HG03342 (cell line): ENCODE data around the gene SIVA1.

Experiments used
- ATAC-seq: cut with Tn5 transposase; IDR thresholded peaks from one replicate; pipeline ENCODE4 v1.9.1; 2021; ENCODE audit warnings: mild to moderate bottlenecking, moderate library complexity; ENCODE audit not compliant: unreplicated experiment

Gene SIVA1

DNA sequence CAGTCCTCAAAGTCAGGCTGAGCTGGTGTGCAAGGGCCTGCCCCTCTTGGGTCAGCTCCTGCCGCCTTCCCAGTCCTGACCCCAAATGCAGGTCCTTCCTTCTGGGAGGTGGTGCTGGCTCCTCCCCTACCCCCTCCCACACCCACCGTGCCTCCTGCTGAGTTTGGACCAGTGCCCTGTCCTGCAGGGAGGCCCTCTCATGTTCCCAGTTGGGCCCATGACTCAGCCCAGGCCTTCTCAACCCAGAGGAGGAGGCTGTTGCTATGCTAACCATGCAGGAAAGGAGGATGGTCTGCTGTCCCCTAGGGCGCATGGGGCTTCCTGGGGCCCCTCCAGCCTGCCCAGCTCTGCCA lies 52.4 kb downstream of the SIVA1 start:
- ATAC-seq = no peak

DNA sequence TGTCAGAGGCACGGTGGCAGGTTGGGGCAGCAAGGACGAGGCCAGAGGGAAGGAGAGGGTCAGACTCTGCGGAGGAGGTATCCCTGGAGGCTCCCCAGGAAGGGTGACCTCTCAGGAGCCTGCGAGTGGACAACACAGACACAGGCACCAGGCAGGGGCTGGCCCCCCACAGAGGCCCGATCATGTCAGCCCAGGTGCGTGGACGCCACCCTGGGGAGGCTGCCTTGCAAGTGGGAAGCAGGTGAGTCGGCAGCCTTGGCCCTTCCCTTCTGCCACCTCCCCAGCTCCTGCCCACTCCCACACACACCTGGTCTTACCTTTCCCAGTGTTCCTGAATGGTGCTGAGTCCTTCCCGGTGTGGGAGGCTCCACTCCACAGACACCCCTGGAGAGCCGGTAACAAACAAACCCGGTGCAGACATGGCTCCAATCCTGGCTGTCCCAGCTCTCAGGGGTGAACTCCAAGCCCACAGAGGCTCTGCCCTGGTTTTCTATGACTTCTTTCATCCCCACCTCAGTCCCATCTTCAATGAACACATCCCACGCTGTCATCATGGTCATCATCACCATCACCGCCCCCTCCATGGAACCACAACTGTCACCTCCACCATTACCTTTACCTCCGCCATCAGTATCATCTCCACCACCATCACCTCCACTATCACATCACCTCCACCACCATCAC lies 53.1 kb downstream of the SIVA1 start:
- no peak for ATAC-seq

DNA sequence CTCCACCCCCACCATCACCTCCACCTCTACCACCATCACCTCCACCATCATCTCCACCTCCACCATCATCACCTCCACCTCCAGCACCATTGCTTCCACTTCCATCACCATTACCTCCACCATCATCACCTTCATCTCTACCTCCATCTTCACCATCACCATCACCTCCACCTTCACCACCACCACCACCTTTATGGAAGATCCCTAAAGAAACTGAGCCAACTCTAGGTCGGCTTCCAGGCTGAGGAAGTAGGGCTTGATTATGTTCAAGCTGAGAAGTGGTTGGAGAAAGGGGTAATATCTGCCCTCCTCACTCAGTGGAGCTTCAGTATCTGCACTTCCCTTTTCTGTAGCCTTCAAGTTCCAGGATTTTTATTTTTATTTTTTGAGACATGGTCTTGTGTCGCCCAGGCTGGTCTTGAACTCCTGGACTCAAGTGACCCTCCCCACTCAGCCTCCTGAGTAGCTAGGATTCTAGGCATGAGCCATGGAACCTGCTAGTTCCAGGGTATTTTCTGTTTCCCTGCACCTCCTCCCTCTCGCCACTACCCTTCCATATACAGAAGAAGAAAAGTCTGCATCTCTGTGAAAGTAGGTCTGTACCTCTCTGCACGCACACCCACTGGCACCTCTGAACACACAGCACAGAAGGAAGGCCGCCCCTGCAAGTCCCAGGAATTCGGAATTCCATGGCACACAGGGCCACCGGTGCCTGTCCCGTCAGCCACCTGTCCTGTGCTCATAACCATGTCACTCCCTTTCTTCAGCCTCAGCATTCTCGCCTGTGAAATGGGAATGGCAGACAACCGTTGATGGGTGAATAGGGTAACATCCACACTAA lies 53.9 kb downstream of the SIVA1 start:
- no peak for ATAC-seq

DNA sequence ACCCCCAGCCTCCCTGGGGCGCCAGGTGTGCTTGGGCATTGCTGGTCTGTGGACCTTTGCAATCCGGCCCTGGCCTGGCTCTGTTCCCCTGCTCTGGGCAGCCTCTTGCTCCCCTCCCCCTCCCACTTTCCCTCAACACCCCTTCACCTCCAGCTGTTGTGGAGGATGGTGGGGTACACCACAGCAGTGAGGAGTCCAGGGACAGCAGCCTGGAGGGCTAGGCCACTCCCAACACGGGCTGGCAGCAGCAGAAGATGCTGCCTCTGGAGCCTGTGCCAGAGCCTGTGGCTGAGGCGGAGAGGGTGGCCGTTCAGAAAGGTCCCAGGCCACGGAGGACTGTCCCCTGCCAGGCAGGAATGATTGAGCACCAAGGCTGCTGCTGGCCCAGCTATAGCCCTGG lies 55.5 kb downstream of the SIVA1 start:
- ATAC-seq = no peak
